Neuronal stem cell (in vitro differentiated cells): ENCODE data around the gene MGST2.
"Not testable (repeated sequence)": the region's sequence is repeated elsewhere in the genome, so short reads cannot be mapped to it uniquely, and the experiment has no call there.

Source experiments
- DNase-seq: peaks from one replicate; pipeline ENCODE4 v3.0.0-alpha.2; 2013; ENCODE audit warnings: low spot score
- H2AFZ ChIP-seq: one replicate; pipeline ENCODE4 v1.6.1; 2013; ENCODE audit warnings: mild to moderate bottlenecking, low read length, inconsistent platforms
- H2AK5ac ChIP-seq: 2 replicates; pipeline ENCODE4 v1.6.1; 2013; ENCODE audit warnings: low read depth, mild to moderate bottlenecking, inconsistent platforms, low read length, moderate library complexity, mixed read lengths
- H2BK120ac ChIP-seq: 2 replicates; pipeline ENCODE4 v1.6.1; 2013; ENCODE audit warnings: low read depth, mild to moderate bottlenecking, inconsistent platforms, low read length, moderate library complexity, mixed read lengths
- H2BK12ac ChIP-seq: one replicate; pipeline ENCODE4 v1.6.1; 2013; ENCODE audit warnings: low read length, inconsistent platforms
- H2BK15ac ChIP-seq: 2 replicates; pipeline ENCODE4 v1.6.1; 2013; ENCODE audit warnings: mild to moderate bottlenecking, low read length, inconsistent platforms, mixed read lengths
- H2BK5ac ChIP-seq: one replicate; pipeline ENCODE4 v1.6.1; 2013; ENCODE audit warnings: inconsistent platforms, mild to moderate bottlenecking, low read length, moderate library complexity
- H3K14ac ChIP-seq: one replicate; pipeline ENCODE4 v1.6.1; 2013; ENCODE audit warnings: low read length, inconsistent platforms
- H3K18ac ChIP-seq: 2 replicates; pipeline ENCODE4 v1.6.1; 2013; ENCODE audit warnings: low read length, inconsistent platforms
- H3K23ac ChIP-seq: 2 replicates; pipeline ENCODE4 v1.6.1; 2013; ENCODE audit warnings: low read depth, mild to moderate bottlenecking, mixed read lengths, low read length, inconsistent platforms; ENCODE audit not compliant: poor library complexity
- H3K27ac ChIP-seq: replicated peaks from 3 replicates; pipeline ENCODE4 v1.5.1; 2013; ENCODE audit warnings: low read length, inconsistent platforms
- H3K27me3 ChIP-seq, 3 experiments: 2 replicates each; pipeline ENCODE4 v1.6.1; 2013; ENCODE audit warnings: low read length in 3 of 3, mild to moderate bottlenecking in 2 of 3, inconsistent platforms in 1 of 3, low read depth in 1 of 3, mixed read lengths in 1 of 3, moderate library complexity in 1 of 3; ENCODE audit not compliant: control insufficient read depth in 3 of 3, insufficient read depth in 3 of 3
- H3K36me3 ChIP-seq, 2 donors: replicated peaks in 1 of 2; 2 replicates each; pipeline ENCODE4 v1.6.1; 2013; ENCODE audit warnings: low read length in 2 of 2; ENCODE audit not compliant: control insufficient read depth in 2 of 2, insufficient read depth in 2 of 2
- H3K4ac ChIP-seq: 2 replicates; pipeline ENCODE4 v1.6.1; 2013; ENCODE audit warnings: inconsistent platforms, mild to moderate bottlenecking, low read length, moderate library complexity
- H3K4me1 ChIP-seq, 2 donors: 1 replicate in 1 of 2; 2 replicates in 1 of 2; pipeline ENCODE4 v1.6.1; 2013; ENCODE audit warnings: low read length in 2 of 2, low read depth in 1 of 2; ENCODE audit not compliant: control insufficient read depth in 2 of 2, insufficient read depth in 1 of 2
- H3K4me2 ChIP-seq: one replicate; pipeline ENCODE4 v1.6.1; 2013; ENCODE audit warnings: mild to moderate bottlenecking, low read length, inconsistent platforms; ENCODE audit not compliant: insufficient read depth, poor library complexity, severe bottlenecking
- H3K4me3 ChIP-seq, 2 donors: 2 replicates each; pipeline ENCODE4 v1.5.1; 2013; ENCODE audit warnings: low read length in 2 of 2, mild to moderate bottlenecking in 2 of 2, inconsistent platforms in 1 of 2, moderate library complexity in 1 of 2
- H3K79me1 ChIP-seq: one replicate; pipeline ENCODE4 v1.6.1; 2013; ENCODE audit warnings: low read depth, mild to moderate bottlenecking, inconsistent platforms, low read length, moderate library complexity
- H3K9ac ChIP-seq: one replicate; pipeline ENCODE4 v1.6.1; 2013; ENCODE audit warnings: mild to moderate bottlenecking, low read depth, low read length, inconsistent platforms; ENCODE audit not compliant: poor library complexity
- H3K9me3 ChIP-seq, 2 donors: replicated peaks in 1 of 2; 2 replicates each; pipeline versions ENCODE3 to v1.6.1; 2013; ENCODE audit warnings: low read length in 2 of 2, mild to moderate bottlenecking in 2 of 2, inconsistent platforms in 1 of 2, low read depth in 1 of 2, mixed read lengths in 1 of 2, moderate library complexity in 1 of 2; ENCODE audit not compliant: control insufficient read depth in 2 of 2, insufficient read depth in 1 of 2
- H4K8ac ChIP-seq: one replicate; pipeline ENCODE4 v1.6.1; 2013; ENCODE audit warnings: low read depth, mild to moderate bottlenecking, inconsistent platforms, low read length, moderate library complexity
- H4K91ac ChIP-seq: one replicate; pipeline ENCODE4 v1.6.1; 2013; ENCODE audit warnings: low read length, low read depth, mild to moderate bottlenecking, inconsistent platforms; ENCODE audit not compliant: poor library complexity
- WGBS, 2 donors: extraction: QIAGEN DNeasy Blood & Tissue Kit; methylation state at CpG; one replicate each; pipeline ENCODE4 v1.1.7; 2013; ENCODE audit warnings: missing lambda C conversion rate in 2 of 2, mixed read lengths in 1 of 2; ENCODE audit not compliant: insufficient read length in 2 of 2, insufficient replicate concordance in 1 of 2; ENCODE audit errors: extremely low coverage in 2 of 2; 5-methylcytosine and 5-hydroxymethylcytosine counted together

The MGST2 gene

GRCh38 chr4:139631791-139632190 lies 33.8 kb upstream of the MGST2 start:
- no peak overlapping the region for H2BK12ac ChIP-seq
- no peak for DNase-seq
- H3K4me3 ChIP-seq = no peak overlapping the region
- no peaks in the 10 kb centered on the region for H3K79me1 ChIP-seq
- H3K36me3 ChIP-seq = no peaks in the 10 kb centered on the region
- H3K18ac ChIP-seq = no peak overlapping the region
- no peak overlapping the region for H2BK120ac ChIP-seq
- no peak overlapping the region for H3K9ac ChIP-seq
- H3K14ac ChIP-seq = no peak overlapping the region
- H2AFZ ChIP-seq = no peak overlapping the region
- peaks cover 0 to 6% (median 0%) of the 10 kb centered on the region in 3 experiments for H3K27me3 ChIP-seq
- H4K8ac ChIP-seq = no peak overlapping the region
- H3K4ac ChIP-seq = no peak overlapping the region
- no peak overlapping the region for H4K91ac ChIP-seq
- no peak overlapping the region for H3K27ac ChIP-seq
- no peak overlapping the region for H3K4me2 ChIP-seq
- H2BK15ac ChIP-seq = no peak overlapping the region
- H2AK5ac ChIP-seq = no peak overlapping the region
- H2BK5ac ChIP-seq = no peak overlapping the region
- no peak overlapping the region for H3K23ac ChIP-seq
- no CpG with 5 or more reads among the region's 1 CpG for WGBS, 2 donors
- peaks cover 0 to 16% of the 10 kb centered on the region in 2 donors for H3K4me1 ChIP-seq
- peaks cover 0 to 2% of the 10 kb centered on the region in 2 donors for H3K9me3 ChIP-seq

- H2BK120ac ChIP-seq, H3K27me3 ChIP-seq: not testable (repeated sequence)
Measured at GRCh38 chr4:139632739-139633138, 32.9 kb upstream of the MGST2 start.

DNA sequence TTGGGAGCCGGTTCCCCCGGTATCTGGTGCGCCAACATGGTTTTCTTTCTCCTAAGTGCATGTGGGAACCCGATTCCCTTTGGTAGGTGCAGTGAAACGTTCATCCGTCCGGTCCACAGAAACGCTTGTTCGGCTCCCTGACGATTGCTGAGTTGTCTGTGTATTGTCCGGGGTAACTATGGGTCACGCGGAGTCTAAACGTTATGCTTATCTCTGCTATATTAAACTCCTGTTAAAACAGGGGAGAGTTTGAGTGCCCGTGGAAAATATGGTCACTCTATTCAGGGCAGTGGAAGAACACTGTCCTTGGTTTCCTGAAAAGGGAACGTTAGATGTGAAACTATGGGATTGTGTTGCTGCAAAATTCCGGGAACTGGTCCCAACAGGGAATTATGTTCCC lies 32.4 kb upstream of the MGST2 start:
- H3K9me3 ChIP-seq = peaks cover 0 to 3% of the 10 kb centered on the region in 2 donors
- no peak overlapping the region for H3K4me2 ChIP-seq
- H3K4me1 ChIP-seq = peaks cover 0 to 14% of the 10 kb centered on the region in 2 donors
- H3K9ac ChIP-seq = no peak overlapping the region
- no peak overlapping the region for H2BK12ac ChIP-seq
- H2AK5ac ChIP-seq = no peak overlapping the region
- H4K91ac ChIP-seq = no peak overlapping the region
- H2AFZ ChIP-seq = peak overlapping the region; percentile 44
- no peak overlapping the region for H3K27ac ChIP-seq
- peaks cover 0 to 6% (median 0%) of the 10 kb centered on the region in 3 experiments for H3K27me3 ChIP-seq
- H3K4me3 ChIP-seq = no peak overlapping the region
- no peak overlapping the region for H3K18ac ChIP-seq
- H4K8ac ChIP-seq = no peak overlapping the region
- WGBS, 2 donors = no CpG with 5 or more reads among the region's 17 CpGs
- DNase-seq = no peak
- H3K23ac ChIP-seq = no peak overlapping the region
- no peak overlapping the region for H3K4ac ChIP-seq
- no peak overlapping the region for H2BK120ac ChIP-seq
- no peak overlapping the region for H2BK5ac ChIP-seq
- no peaks in the 10 kb centered on the region for H3K36me3 ChIP-seq
- no peak overlapping the region for H2BK15ac ChIP-seq
- H3K79me1 ChIP-seq = no peaks in the 10 kb centered on the region
- H3K14ac ChIP-seq = no peak overlapping the region

More at GRCh38 chr4:139632739-139633138, 32.9 kb upstream of the MGST2 start:
- not testable (repeated sequence) for H4K8ac ChIP-seq, H3K23ac ChIP-seq, H2BK15ac ChIP-seq, H2AK5ac ChIP-seq, H3K9me3 ChIP-seq, H3K14ac ChIP-seq, H3K36me3 ChIP-seq, H3K27ac ChIP-seq, H3K9ac ChIP-seq, DNase-seq, H3K79me1 ChIP-seq, H2BK5ac ChIP-seq, H3K4me2 ChIP-seq, H3K4me3 ChIP-seq, H3K4ac ChIP-seq, H2AFZ ChIP-seq, H3K18ac ChIP-seq, H2BK12ac ChIP-seq, H4K91ac ChIP-seq
- H3K4me1 ChIP-seq = peaks cover 0 to 16% of the 10 kb centered on the region in 2 donors
- WGBS, 2 donors = no CpG with 5 or more reads among the region's 5 CpGs

DNA sequence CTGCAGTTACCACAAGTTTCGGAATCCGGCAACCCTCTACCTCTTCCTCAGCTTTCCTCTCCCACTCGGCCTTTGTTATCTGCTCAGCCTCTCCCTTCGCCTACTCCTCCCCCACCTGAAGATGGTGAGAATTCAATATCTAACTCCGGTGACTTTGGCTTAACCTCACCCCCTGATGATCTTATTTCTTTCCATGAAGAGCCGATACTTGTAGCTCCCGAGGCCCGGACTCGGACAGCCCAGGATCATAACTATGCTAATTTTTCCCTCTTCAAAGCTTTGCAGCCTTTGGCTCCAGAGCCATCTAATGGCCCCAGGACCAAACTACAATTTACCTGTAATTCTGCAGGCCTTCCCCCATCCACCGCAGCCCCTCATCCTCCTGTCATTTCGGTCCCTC lies 32.0 kb upstream of the MGST2 start:
- H3K4me3 ChIP-seq = no peak overlapping the region
- no peak overlapping the region for H4K91ac ChIP-seq
- peaks cover 0 to 6% (median 0%) of the 10 kb centered on the region in 3 experiments for H3K27me3 ChIP-seq
- no peak overlapping the region for H3K4me2 ChIP-seq
- H3K9me3 ChIP-seq = peaks cover 0 to 7% of the 10 kb centered on the region in 2 donors
- no peaks in the 10 kb centered on the region for H3K36me3 ChIP-seq
- no peak overlapping the region for H3K14ac ChIP-seq
- no peak overlapping the region for H3K23ac ChIP-seq
- no peak overlapping the region for H2BK120ac ChIP-seq
- peaks cover 0 to 10% of the 10 kb centered on the region in 2 donors for H3K4me1 ChIP-seq
- DNase-seq = no peak
- no peak overlapping the region for H3K27ac ChIP-seq
- H2BK5ac ChIP-seq = no peak overlapping the region
- H3K4ac ChIP-seq = no peak overlapping the region
- H2AFZ ChIP-seq = peak overlapping the region; percentile 65
- no CpG with 5 or more reads among the region's 11 CpGs for WGBS, 2 donors
- H2BK12ac ChIP-seq = no peak overlapping the region
- H4K8ac ChIP-seq = no peak overlapping the region
- no peaks in the 10 kb centered on the region for H3K79me1 ChIP-seq
- H3K9ac ChIP-seq = no peak overlapping the region
- no peak overlapping the region for H2BK15ac ChIP-seq
- no peak overlapping the region for H3K18ac ChIP-seq
- H2AK5ac ChIP-seq = no peak overlapping the region
